KG1 (cell line): ENCODE results near the gene DHX16.
"Not testable (repeated sequence)": the region's sequence is repeated elsewhere in the genome, so short reads cannot be mapped to it uniquely, and the experiment has no call there.

ENCODE experiments used
- DNase-seq: peaks from one replicate; lab custom pipeline; 2025; lab: John Stamatoyannopoulos, UW

Gene DHX16

GRCh38 chr6:30672445-30673253 lies at the start of gene DHX16:
Gene DHX16 (minus strand): TSS chr6:30673006. CDS start chr6:30672841, 165 bp downstream.
- DNase-seq = peak; percentile 95

GRCh38 chr6:30722025-30722279 lies 49.1 kb upstream of the DHX16 start:
- DNase-seq = not testable (repeated sequence)

- DNase-seq = peak; percentile 75
Measured at GRCh38 chr6:30721198-30722024, 48.6 kb upstream of the DHX16 start.

DNA sequence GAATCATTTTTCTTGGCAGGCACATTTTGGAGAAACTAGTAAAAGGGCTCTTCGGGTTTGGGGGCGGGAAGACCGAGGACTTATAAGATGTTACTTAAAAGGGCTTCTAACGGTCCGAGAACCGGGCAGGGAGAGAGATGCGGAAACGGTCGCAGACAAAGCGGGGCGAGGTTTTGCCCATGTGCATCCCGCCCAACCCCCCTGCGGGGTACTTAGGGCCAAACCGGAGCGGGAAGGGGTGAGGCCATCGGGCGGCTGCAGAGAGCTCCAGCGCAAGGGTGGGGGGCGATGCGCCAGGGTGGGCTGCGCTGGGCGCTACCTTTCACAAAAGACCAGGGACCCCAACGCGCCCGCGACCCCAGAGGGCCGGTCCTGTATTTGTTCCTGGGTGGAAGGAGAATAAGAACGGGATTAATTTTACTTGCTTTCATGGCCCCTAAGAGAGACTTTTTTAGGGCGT lies 48.0 kb upstream of the DHX16 start:
- no peak for DNase-seq

DNA sequence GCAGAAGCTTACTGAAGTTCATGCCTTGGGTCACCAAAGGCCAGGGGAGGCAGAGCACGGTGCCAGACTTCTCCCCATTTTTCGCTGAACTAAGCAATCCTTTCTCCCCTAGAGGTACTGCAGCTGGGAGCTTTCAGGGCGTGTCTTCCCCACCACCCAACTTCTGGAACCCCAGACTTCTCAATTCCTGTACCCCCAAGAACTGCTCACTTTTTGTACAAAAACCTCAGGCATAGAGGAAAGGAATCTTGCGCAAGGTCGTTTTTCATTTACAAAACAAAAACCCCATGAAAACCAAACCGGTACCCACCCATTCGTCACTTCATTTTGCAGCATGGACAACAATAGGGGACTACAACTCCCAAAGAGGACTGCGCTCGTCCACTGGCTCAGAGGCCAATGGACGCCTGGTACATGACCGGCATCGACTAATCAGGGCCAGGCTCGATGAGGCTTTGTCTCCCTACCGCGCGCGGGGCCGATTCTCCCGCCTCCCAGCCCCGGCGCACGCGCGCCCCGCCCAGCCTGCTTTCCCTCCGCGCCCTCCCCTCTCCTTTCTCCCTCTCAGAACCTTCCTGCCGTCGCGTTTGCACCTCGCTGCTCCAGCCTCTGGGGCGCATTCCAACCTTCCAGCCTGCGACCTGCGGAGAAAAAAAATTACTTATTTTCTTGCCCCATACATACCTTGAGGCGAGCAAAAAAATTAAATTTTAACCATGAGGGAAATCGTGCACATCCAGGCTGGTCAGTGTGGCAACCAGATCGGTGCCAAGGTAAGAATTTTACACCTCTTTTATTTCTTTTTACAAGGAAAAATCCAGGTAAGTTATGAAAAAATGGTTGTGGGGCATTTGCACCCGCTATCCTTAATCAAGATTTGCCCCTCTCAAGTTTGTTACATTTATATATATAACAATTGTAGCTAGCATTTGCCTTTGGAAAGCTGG lies 47.3 kb upstream of the DHX16 start, which contains the start of gene TUBB:
TSS of gene TUBB (plus strand) at position 562 of the 947 bp plus-strand sequence. CDS start at position 717, 155 bp downstream.
- DNase-seq = peak; percentile 95

- DNase-seq = no peak
Measured at GRCh38 chr6:30719356-30719755, 46.5 kb upstream of the DHX16 start.

- DNase-seq = not testable (repeated sequence)
Measured at GRCh38 chr6:30717845-30718720, 45.3 kb upstream of the DHX16 start.

- DNase-seq = peak; percentile 98
Measured at GRCh38 chr6:30717129-30717844, 44.5 kb upstream of the DHX16 start, which contains the start of gene MDC1. Gene MDC1 (minus strand): TSS chr6:30717281. CDS start chr6:30715175, 2,106 bp downstream.

DNA sequence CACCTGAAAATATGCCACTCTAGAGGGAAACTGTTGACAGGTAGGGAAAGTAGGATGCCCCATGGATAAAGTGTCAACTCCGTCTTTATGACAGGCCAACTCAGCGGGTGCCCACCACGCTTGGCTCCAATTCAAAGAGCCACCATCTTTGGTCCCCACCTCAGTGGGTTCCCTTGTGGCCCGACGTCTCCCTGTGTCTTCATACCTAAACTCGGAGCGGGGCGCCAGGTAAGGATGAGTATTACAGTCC lies 44.0 kb upstream of the DHX16 start:
- DNase-seq = no peak

DNA sequence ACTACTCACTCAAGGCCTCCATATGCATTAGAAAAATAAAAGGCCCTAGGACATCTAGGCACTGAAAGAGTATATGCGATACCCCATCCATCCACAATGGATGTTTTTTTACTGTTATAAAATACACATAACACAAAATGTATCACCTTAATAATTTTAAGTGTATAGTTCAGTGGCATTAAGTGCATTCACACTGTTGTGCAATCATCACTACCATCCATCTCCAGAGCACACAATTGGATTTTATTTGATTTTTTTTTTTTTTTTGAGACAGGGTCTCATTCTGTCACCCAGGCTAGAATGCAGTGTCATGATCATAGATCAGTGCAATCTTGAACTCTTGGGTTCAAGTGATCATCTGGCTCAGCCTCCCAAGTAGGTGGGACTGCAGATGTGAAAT lies 41.5 kb upstream of the DHX16 start:
- no peak for DNase-seq

DNA sequence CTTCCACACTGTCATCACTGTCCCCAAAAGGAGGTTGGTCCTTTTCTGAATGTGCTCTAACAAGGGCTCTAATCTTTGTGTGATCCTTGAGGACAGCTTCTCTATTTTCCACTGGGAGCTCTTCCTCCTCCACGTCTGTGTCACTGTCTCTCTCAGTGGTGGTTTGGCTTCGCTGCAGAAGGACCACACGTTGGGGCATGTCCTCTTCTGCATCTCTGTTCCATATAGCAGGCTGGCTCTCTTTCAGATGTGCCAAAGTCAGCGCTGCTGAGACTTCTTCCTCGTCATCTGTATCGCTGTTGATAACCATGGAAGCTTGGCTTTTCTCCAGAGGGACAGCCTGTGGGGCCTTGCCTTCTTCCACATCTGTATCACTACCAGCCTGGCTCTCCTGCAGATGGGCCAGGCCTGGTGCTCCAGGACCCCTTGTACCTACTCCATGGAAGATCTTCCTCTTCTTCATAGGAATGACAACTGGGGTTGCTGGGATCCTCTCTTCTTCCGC lies 39.7 kb upstream of the DHX16 start:
- no peak for DNase-seq

- no peak for DNase-seq
Measured at GRCh38 chr6:30711758-30712380, 39.1 kb upstream of the DHX16 start.

DNA sequence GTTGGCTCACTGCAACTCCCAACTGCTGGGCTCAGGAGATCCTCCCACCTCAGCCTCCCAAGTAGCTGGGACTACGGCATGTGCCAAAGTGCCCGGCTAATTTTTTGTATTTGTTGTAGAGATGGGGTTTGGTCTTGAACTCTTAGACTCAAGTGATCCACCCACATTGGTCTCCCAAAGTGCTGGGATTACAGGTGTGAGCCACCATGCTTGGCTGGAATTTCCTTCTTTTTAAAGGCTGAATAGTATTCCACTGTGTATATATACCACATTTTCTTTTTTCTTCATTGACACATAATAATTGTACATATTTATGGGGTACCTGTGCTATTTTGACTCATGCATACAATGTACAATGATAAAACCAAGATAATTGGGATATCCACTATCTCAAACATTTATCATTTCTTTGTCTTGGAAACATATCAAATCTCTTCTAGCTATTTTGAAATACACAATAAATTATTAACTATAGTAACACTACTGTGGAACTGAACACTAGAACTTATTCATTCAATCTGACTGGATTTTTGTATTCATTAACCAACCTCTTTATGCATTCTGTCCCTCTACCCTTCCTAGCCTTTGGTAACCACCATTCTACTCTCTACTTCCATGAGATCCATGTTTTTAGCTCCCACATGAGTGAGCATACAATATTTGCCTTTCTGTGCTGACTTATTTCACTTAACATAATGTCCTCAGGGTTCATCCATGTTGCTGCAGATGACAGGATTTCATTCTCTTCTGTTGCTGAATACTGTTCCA lies 36.5 kb upstream of the DHX16 start:
- DNase-seq = no peak

GRCh38 chr6:30707281-30707850 lies 34.6 kb upstream of the DHX16 start:
- no peak for DNase-seq

- DNase-seq = no peak
Measured at GRCh38 chr6:30705620-30706019, 32.8 kb upstream of the DHX16 start.

- no peak for DNase-seq
Measured at GRCh38 chr6:30703821-30704220, 31.0 kb upstream of the DHX16 start.

GRCh38 chr6:30703011-30703410 lies 30.2 kb upstream of the DHX16 start:
- no peak for DNase-seq

GRCh38 chr6:30700340-30700739 lies 27.5 kb upstream of the DHX16 start:
- no peak for DNase-seq

DNA sequence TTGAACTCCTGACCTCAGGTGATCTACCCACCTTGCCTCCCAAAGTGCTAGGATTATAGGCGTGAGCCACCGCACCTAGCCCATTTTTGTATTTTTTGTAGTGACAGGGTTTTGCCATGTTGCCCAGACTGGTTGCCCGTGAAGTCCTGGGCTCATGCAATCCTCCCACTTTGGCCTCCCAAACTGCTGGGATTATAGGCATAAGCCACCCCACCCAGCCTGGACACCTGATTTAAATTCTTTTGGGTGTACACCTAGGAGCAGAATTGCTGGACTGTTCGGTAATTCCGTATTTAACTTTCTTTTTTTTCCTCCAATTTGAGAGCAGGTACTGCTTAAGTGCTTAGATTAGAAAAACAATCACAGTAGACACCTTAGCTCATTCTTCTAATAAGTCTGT lies 23.6 kb upstream of the DHX16 start:
- DNase-seq = no peak
